Measurements from ENCODE around the gene LDB3. TPM values are rescaled to one million over a fixed set of nuclear protein-coding genes. Genes with fewer than 3 reads are reported as not detected.

The LDB3 gene
- total and polyA plus RNA-seq, 9 of the 15 experiments (the other 6 are each of a cell fraction or from before 2014, with no cell fraction given): 0.03 TPM; not detected in 8

GRCh38 chr10:86673216-86673826, 5.0 kb downstream of the LDB3 start:
- ChIA-PET POLR2A (no interaction called here), CTCF (ENCODE audit: low intra/inter-chr PET ratio) (no interaction called here)
- Histone ChIP-seq H3K9me1 (ENCODE audit: control insufficient read depth, insufficient read depth, low read length) (no peaks in the 10 kb centered on the region), H4K20me1 (replicated peaks; ENCODE audit: control insufficient read depth, insufficient read depth, low read length) (no peaks in the 10 kb centered on the region), H3K9me3 (replicated peaks; ENCODE audit: control insufficient read depth, insufficient read depth, low read depth, low read length) (no peaks in the 10 kb centered on the region), H3K36me3 (ENCODE audit: control insufficient read depth, insufficient read depth, low read length) (no peaks in the 10 kb centered on the region), H2AFZ (ENCODE audit: low read depth, low read length) (no peak overlapping the region), H3K4me3 (no peak overlapping the region), H3K27me3 (ENCODE audit: control insufficient read depth in 2 of 2, insufficient read depth in 2 of 2, low read length in 2 of 2) (peaks cover 0 to 6% of the 10 kb centered on the region in 2 experiments; a peak in 2 of 5 replicates), H3K79me2 (ENCODE audit: control insufficient read depth, insufficient read depth, low read length) (no peaks in the 10 kb centered on the region), H3K27ac (ENCODE audit: extremely low read depth, low read depth, low read length) (no peak overlapping the region), H3K9ac (ENCODE audit: insufficient read depth in 1 of 2, low read depth in 2 of 2, low read length in 2 of 2) (no peak overlapping the region), H3K4me2 (ENCODE audit: insufficient read depth, low read length) (no peak overlapping the region), H3K4me1 (replicated peaks in 1 of 2; ENCODE audit: control insufficient read depth in 2 of 2, insufficient read depth in 2 of 2, low read length in 2 of 2) (peaks cover 3 to 4% of the 10 kb centered on the region in 2 experiments; a peak in 2 of 5 replicates)
- in situ Hi-C loops (cut with MboI) (no loop called here), intact Hi-C loops (cut with micrococcal nuclease) (no loop called here)
- FAIRE-seq: no peak
- DNase-seq (ENCODE audit: extremely low read depth in 1 of 4, low spot score in 3 of 4): no peak
- 8% methylated on average over 4 of the region's 6 CpGs for WGBS (ENCODE audit: insufficient coverage, low coverage, missing lambda C conversion rate)
- no peak for ATAC-seq
- BruUV-seq (replicated peaks): no TSS peak
- TF ChIP-seq EP400 (IDR thresholded peaks at IDR 0.05): no peak
- no peak for TF ChIP-seq SREBF1 (IDR thresholded peaks at IDR 0.05; ENCODE audit: borderline replicate concordance, low read depth, low read length)
- TF ChIP-seq XRCC4 (IDR thresholded peaks at IDR 0.05; ENCODE audit: extremely low read depth, insufficient read depth, insufficient read length): no peak
- no peak for TF ChIP-seq MTA3 (IDR thresholded peaks at IDR 0.05; ENCODE audit: borderline replicate concordance)
- no peak for TF ChIP-seq SAP30 (IDR thresholded peaks at IDR 0.05; ENCODE audit: borderline replicate concordance, insufficient read depth, low read depth, low read length, poor library complexity, severe bottlenecking)
- TF ChIP-seq ZNF398 (CRISPR knock-in tag; IDR thresholded peaks at IDR 0.05): no peak
- no peak for TF ChIP-seq NR2F6 (CRISPR knock-in tag; IDR thresholded peaks at IDR 0.05)
- TF ChIP-seq GABPB1 (CRISPR knock-in tag; IDR thresholded peaks at IDR 0.05): no peak
- TF ChIP-seq TAF9B (IDR thresholded peaks at IDR 0.05; ENCODE audit: partially characterized antibody): no peak
- TF ChIP-seq FOSL1 (tag; conservative IDR thresholded peaks at IDR 0.05): no peak
- no peak for TF ChIP-seq PHF8 (IDR thresholded peaks at IDR 0.05; ENCODE audit: borderline replicate concordance, low read length)
- no peak for TF ChIP-seq NFATC3 (IDR thresholded peaks at IDR 0.05)
- TF ChIP-seq RNF2 (IDR thresholded peaks at IDR 0.05): no peak
- no peak for TF ChIP-seq ETV6 (IDR thresholded peaks at IDR 0.05; ENCODE audit: borderline replicate concordance in 1 of 2, low read depth in 2 of 2, low read length in 1 of 2)
- TF ChIP-seq ETV6 (CRISPR knock-in tag; IDR thresholded peaks at IDR 0.05; ENCODE audit: borderline replicate concordance): no peak
- TF ChIP-seq KLF13 (tag; IDR thresholded peaks at IDR 0.05; ENCODE audit: borderline replicate concordance, low read depth): no peak
- no peak for TF ChIP-seq SAFB2 (IDR thresholded peaks at IDR 0.05; ENCODE audit: borderline replicate concordance, low read depth, low read length, severe bottlenecking)
- TF ChIP-seq ZNF740 (CRISPR knock-in tag; IDR thresholded peaks at IDR 0.05): no peak
- TF ChIP-seq ZNF740 (tag; IDR thresholded peaks at IDR 0.05): no peak
